Natural killer cell treated with Interleukin-12 subunit alpha and Interleukin-12 subunit beta and Interleukin-15 and Interleukin-18, amount 100 ng/mL, for 72 hours (primary cell): ENCODE results near the gene ALX4. TPM values are rescaled to one million over a fixed set of nuclear protein-coding genes. Genes with fewer than 3 reads are reported as not detected.
A peak's percentile ranks its signal among the peaks of the same experiment; 100 is the strongest.

ENCODE experiments used
- ATAC-seq, 2 donors: fragments of 150-1000 bp; cut with Tn5 transposase in 1 of 2; sonication (Bioruptor Pico), chemical (Tn5 transposase) in 1 of 2; 2 replicates each; pipeline ENCODE4 v1.10.0; 2021
- DNase-seq: peaks from one replicate; pipeline ENCODE4 v3.0.0; 2022; ENCODE audit warnings: low spot score
- H3K27ac Mint-ChIP-seq, 2 donors: 1 replicate in 1 of 2; 2 replicates in 1 of 2; pipeline ENCODE4 v1.8.0; 2022; ENCODE audit warnings: mixed read lengths in 2 of 2, mild to moderate bottlenecking in 1 of 2, moderate library complexity in 1 of 2
- H3K27me3 Mint-ChIP-seq, 2 donors: 1 replicate in 1 of 2; 2 replicates in 1 of 2; pipeline ENCODE4 v1.8.0; 2022; ENCODE audit warnings: mixed read lengths in 2 of 2
- H3K36me3 Mint-ChIP-seq: one replicate; pipeline ENCODE4 v1.8.0; 2022; ENCODE audit warnings: mixed read lengths
- H3K4me1 Mint-ChIP-seq, 2 donors: 1 replicate in 1 of 2; 2 replicates in 1 of 2; pipeline ENCODE4 v1.8.0; 2022; ENCODE audit warnings: low read depth in 2 of 2, mixed read lengths in 2 of 2, mild to moderate bottlenecking in 1 of 2
- H3K4me3 Mint-ChIP-seq: one replicate; pipeline ENCODE4 v1.8.0; 2022; ENCODE audit warnings: mixed read lengths
- H3K9me3 Mint-ChIP-seq: 2 replicates; pipeline ENCODE4 v1.8.0; 2022; ENCODE audit warnings: mixed read lengths
- total RNA-seq, 2 donors: library from RNA; stranded (reverse); gene quantifications; one replicate each; pipeline ENCODE4 v1.2.3, GENCODE V29; 2022

The ALX4 gene
- total RNA-seq, 2 donors from 2014 or later, result not detected

DNA sequence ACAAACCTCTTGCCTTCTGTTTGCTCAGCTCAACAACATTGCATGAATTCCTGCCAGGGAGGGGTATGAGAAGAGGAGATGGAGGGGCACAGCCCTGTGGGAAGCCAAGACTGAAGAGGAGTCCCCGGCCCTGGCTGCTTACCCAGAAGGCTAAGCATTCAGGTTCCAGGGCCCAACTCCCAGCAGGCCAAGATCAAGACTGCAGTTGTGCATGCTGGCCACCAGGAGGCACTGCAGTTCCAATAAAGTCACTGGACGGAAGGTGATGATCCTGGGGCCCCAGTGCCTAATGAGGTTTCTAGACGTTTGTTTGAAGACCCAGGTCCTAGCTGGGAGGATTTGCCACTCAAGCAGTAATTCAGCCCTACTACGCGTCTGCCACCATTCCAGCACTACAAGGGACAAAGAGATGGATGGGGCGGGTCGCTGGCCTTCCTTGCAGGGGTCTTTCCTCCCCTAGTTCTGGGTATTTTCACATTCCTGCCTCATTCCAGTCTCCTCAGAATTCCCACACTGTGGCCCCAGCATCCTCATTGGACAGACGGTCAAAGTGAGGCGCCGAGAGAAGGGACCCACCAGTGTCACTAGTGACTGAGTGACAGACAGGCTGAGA, 23.6 kb downstream of the ALX4 start:
- ATAC-seq, result peak; percentile 54 to 57
- DNase-seq, result no peak
- H3K36me3 Mint-ChIP-seq, result no peaks in the 10 kb centered on the region
- H3K27me3 Mint-ChIP-seq, result peaks cover 0 to 3% of the 10 kb centered on the region in 2 donors
- H3K4me3 Mint-ChIP-seq, result no peak overlapping the region
- no peaks in the 10 kb centered on the region for H3K9me3 Mint-ChIP-seq
- H3K4me1 Mint-ChIP-seq, result peaks cover 0 to 4% of the 10 kb centered on the region in 2 donors
- no peak overlapping the region for H3K27ac Mint-ChIP-seq

DNA sequence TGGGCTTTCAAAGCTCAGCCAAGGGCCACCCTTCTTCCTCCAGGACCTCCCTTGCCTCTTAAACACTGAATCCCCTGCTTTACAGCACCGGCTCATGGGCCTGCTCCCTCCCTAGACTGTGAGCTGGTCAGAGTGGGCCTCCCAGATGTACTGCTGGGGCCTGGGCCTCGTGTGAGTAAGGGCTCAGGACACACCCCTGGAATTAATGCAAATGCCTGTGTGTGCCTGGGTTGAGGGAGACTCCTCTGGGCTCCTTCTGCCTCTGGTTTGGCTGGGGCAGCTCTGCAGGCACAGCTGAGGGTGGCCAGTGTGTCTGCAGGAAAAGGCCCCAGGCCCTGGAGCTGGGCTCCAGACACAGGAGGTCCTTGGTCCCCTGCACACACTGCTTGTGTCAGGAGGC, 24.2 kb downstream of the ALX4 start:
- H3K27me3 Mint-ChIP-seq, result peaks cover 0 to 3% of the 10 kb centered on the region in 2 donors
- no peaks in the 10 kb centered on the region for H3K36me3 Mint-ChIP-seq
- ATAC-seq, result no peak
- peaks cover 0 to 4% of the 10 kb centered on the region in 2 donors for H3K4me1 Mint-ChIP-seq
- no peaks in the 10 kb centered on the region for H3K9me3 Mint-ChIP-seq
- no peak for DNase-seq
- H3K4me3 Mint-ChIP-seq, result no peak overlapping the region
- H3K27ac Mint-ChIP-seq, result no peak overlapping the region

DNA sequence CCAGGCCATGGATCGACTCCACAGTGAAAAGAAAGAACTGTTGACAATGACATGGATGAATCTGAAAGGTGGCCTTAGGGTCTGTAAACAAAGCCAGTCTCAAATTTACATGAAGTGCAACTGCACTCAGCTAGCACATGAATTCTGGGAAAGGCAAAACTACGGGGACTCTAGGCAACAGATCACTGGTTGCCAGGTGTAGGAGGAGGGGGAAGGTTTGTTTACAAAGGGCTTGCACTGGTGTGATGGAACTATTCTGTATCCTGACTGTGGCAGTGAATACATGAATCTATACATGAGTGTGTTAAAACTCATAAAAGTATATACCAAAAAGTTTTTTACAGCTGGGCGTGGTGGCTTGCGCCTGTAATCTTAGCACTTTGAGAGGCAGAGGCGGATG, 27.3 kb downstream of the ALX4 start:
- ATAC-seq (no peak), DNase-seq (no peak)
- Mint-ChIP-seq H3K27ac (no peak overlapping the region), H3K27me3 (peaks cover 0 to 3% of the 10 kb centered on the region in 2 donors), H3K36me3 (no peaks in the 10 kb centered on the region), H3K4me3 (no peak overlapping the region), H3K4me1 (peaks cover 0 to 4% of the 10 kb centered on the region in 2 donors), H3K9me3 (no peaks in the 10 kb centered on the region)

DNA sequence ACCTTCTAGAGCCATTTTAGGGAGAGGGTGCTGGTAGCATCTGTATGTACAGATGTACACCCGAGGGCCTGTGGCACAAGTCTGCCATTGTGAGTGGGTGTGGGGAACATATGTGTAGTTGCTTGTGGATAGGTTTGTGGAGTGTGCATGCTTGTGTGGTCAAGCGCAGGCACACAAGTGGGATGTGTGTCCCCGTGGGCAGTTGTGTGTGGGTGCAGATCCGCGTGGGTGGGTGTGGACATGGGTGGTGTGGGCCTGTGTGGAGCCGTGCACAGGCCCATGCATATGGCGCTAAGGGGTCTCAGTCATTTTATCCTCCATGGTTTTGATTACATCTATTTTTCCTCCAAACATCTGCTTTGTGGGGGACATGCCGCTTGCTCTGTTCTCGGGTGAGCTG, 28.8 kb downstream of the ALX4 start:
- no peak overlapping the region for H3K27ac Mint-ChIP-seq
- peaks cover 0 to 1% of the 10 kb centered on the region in 2 donors for H3K4me1 Mint-ChIP-seq
- H3K27me3 Mint-ChIP-seq, result peaks cover 0 to under 1% of the 10 kb centered on the region in 2 donors

DNA sequence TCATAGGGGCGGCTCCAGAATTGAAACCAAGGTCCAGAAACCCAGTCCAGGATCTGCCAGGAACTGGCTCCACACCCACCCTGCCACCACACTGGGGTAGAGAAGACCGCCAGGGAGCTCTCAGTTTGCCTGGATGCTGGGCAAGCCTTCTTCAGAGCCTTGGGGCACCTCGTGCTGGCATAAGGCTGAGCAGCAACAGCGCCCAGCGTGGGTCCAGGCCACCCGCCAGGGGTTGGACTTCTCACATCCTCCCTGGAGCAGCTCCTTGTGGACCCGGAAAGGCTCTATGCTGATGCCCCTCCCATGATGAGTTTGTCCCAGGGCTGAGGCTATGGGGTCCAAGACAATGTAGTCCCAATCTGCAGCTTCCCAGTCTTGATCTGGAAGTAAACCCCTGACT, 29.7 kb downstream of the ALX4 start:
- ATAC-seq (no peak), DNase-seq (no peak)
- H3K4me1 Mint-ChIP-seq, result no peaks in the 10 kb centered on the region
- no peaks in the 10 kb centered on the region for H3K27me3 Mint-ChIP-seq
- H3K9me3 Mint-ChIP-seq, result no peaks in the 10 kb centered on the region
- H3K36me3 Mint-ChIP-seq, result no peaks in the 10 kb centered on the region
- H3K27ac Mint-ChIP-seq, result no peak overlapping the region
- no peak overlapping the region for H3K4me3 Mint-ChIP-seq

More for the DNA sequence above, 28.8 kb downstream of the ALX4 start:
- no peak for DNase-seq
- H3K36me3 Mint-ChIP-seq, result no peaks in the 10 kb centered on the region
- peak in 1 of 2 donors; percentile 17 for ATAC-seq
- H3K9me3 Mint-ChIP-seq, result no peaks in the 10 kb centered on the region
- no peak overlapping the region for H3K4me3 Mint-ChIP-seq

DNA sequence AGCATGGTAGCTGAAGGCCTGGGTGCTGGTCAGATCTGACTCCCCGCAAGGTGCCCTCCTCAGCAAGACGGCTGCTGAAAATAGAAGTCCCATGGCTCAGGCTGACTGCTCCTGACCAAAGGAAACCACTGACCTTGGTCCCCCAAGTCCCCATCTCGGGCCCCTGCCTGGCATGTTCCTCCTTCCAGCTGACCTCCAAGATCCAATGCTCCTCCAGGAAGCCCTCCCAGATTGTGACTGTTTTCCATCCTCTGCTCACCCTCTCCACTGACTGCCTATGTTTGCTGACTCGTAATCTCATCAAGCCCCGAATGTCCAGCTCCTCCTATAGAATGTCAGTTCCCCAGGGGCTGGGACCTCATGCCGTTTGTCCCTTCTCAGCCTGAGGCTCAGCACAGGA, 30.5 kb downstream of the ALX4 start:
- Mint-ChIP-seq H3K9me3 (no peaks in the 10 kb centered on the region), H3K36me3 (no peaks in the 10 kb centered on the region)
- ATAC-seq, result no peak

DNA sequence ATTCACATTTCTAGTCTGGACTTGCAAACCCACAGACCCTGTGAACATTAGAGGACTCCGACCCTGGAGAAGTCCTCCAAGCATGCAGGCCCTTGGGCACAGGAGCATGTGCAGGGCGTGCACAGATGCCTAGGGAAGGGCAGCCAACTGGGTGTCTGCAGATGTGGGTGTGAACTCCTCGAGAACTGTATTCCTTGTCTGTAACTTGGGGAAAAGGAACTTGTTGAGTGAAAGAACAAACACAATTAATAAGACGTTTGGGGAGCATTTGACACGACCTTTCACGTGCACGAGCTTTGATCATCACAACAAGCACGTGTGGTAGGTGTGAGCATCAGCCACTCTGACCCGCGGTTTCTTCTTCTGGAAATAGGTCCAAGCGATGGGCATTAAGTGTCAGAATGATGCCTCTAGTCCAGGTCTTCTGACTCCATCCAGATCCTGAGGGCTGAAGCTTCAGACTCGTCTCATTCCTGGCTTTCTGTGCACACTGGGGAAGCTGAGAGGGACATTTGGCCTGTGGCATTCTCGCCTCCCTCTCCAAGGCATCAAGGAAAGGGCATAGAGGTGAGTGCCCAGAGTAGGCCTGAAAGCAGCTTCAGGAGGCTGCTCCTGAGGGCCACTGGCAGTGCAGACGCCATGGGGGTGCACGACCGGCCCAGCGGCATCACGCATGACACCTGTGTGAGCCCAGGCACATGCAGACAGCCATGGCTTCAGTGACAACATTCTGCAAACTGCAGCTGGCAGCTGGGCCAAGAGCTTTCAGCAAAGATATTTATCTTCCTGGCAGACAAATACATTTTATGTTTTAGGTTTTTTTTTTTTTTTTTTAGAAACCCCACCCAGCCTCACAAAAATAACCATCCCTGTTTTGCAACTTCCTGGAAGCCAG, 32.5 kb downstream of the ALX4 start:
- DNase-seq (peak; percentile 31), ATAC-seq (no peak)
- H3K27ac Mint-ChIP-seq, result no peak overlapping the region
- no peaks in the 10 kb centered on the region for H3K36me3 Mint-ChIP-seq
- H3K27me3 Mint-ChIP-seq, result peaks cover 0 to 2% of the 10 kb centered on the region in 2 donors
- no peak overlapping the region for H3K4me3 Mint-ChIP-seq
- no peaks in the 10 kb centered on the region for H3K4me1 Mint-ChIP-seq
- no peaks in the 10 kb centered on the region for H3K9me3 Mint-ChIP-seq

More for the DNA sequence above, 30.5 kb downstream of the ALX4 start:
- H3K4me3 Mint-ChIP-seq, result no peak overlapping the region
- no peak overlapping the region for H3K27ac Mint-ChIP-seq
- no peaks in the 10 kb centered on the region for H3K27me3 Mint-ChIP-seq
- DNase-seq, result no peak
- no peaks in the 10 kb centered on the region for H3K4me1 Mint-ChIP-seq

DNA sequence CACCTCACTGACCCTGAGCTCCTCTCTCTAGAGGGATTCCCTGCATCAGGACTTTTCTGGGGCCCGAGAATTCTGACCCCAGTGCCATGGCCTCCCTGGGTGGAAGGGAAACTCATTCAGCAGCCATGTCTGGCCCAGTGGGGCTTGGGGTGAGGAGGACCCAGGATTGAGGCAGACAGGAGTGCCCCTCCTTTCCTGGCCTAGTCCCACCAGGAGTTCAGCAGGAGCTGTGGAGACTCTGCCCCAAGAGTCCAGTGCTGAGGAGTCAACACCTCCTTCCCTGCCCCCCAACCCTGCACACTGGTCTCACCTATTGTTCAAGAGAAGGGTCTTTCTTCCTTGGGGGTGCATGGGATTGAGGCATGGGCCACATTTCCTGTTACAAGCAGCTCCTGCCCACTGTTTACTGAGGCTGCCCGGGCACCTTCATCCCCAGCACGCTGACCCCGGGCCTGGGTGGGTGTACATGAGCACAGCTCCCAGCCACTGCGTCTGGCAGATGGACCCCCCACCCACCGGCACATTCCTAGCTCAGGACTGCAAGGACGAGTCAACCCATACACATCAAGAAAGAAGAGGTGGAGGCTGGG, 33.9 kb downstream of the ALX4 start:
- Mint-ChIP-seq H3K4me1 (no peaks in the 10 kb centered on the region), H3K27me3 (peaks cover 0 to 2% of the 10 kb centered on the region in 2 donors), H3K36me3 (no peaks in the 10 kb centered on the region), H3K27ac (no peak overlapping the region), H3K4me3 (no peak overlapping the region), H3K9me3 (no peaks in the 10 kb centered on the region)
- peak; percentile 41 for DNase-seq
- no peak for ATAC-seq

DNA sequence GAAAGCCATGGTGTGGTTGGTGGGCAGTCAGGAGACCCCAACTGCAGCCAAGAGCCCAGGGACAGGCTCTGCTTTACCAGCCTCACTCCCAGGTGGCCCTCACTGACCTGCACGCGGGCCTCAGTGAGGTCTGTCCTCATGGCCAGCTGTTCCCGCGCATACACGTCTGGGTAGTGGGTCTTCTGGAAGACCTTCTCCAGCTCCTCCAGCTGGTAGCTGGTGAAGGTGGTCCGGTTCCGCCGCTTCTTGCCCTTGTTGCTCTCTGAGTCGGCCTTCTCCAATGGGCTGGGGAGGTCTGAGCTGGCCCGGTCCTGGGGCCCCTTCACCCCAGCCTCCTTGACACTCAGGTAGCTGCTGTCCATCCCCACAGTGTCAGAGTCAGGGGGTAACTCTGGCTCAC, 34.7 kb downstream of the ALX4 start:
- Mint-ChIP-seq H3K36me3 (no peaks in the 10 kb centered on the region), H3K9me3 (no peaks in the 10 kb centered on the region), H3K27ac (no peak overlapping the region), H3K27me3 (peaks cover 0 to 2% of the 10 kb centered on the region in 2 donors), H3K4me3 (no peak overlapping the region), H3K4me1 (no peaks in the 10 kb centered on the region)
- ATAC-seq (no peak), DNase-seq (peak; percentile 8)

DNA sequence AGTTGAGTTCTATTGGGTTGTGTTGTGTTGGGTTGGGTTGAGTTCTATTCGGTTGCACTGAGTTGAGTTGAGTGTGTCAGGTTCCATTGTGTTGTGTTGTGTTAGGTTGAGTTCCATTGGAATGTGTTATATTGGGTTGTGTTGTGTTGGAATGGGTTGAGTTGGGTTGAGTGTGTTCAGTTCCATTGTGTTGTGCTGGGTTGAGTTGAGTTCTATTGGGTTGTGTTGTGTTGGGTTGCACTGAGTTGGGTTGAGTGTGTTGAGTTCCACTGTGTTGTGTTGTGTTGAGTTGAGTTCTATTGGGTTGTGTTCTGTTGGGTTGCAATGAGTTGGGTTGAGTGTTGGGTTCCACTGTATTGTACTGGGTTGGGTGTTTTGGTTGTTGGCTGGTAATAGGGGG, 35.5 kb downstream of the ALX4 start:
- H3K27me3 Mint-ChIP-seq, result peaks cover 0 to 2% of the 10 kb centered on the region in 2 donors
- no peaks in the 10 kb centered on the region for H3K36me3 Mint-ChIP-seq

DNA sequence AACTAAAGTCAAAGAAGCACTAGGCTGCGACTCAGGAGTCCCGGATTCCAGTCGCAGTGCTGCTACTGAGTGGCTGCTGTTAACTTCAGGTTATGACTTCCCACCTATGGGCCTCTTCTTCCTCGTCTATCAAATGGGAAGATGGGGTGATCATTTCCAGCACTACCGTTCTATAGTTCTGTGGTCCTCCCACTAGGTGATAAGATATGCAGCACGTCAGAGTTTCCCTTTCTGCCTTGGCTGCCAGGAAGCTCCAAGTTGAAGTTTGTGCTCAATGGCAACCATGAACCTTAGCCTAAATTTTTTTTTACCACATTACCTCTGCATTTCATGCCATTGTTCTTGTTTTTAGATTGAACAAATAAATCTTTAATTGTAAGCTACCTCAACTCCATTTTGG, 38.7 kb downstream of the ALX4 start:
- H3K36me3 Mint-ChIP-seq, result no peaks in the 10 kb centered on the region
- no peaks in the 10 kb centered on the region for H3K9me3 Mint-ChIP-seq
- H3K4me1 Mint-ChIP-seq, result no peaks in the 10 kb centered on the region
- H3K4me3 Mint-ChIP-seq, result no peak overlapping the region
- H3K27me3 Mint-ChIP-seq, result peaks cover 0 to 2% of the 10 kb centered on the region in 2 donors
- ATAC-seq, result no peak
- H3K27ac Mint-ChIP-seq, result no peak overlapping the region
- no peak for DNase-seq

More for the DNA sequence above, 35.5 kb downstream of the ALX4 start:
- Mint-ChIP-seq H3K9me3 (no peaks in the 10 kb centered on the region), H3K4me1 (no peaks in the 10 kb centered on the region), H3K27ac (no peak overlapping the region), H3K4me3 (no peak overlapping the region)
- ATAC-seq, result no peak
- DNase-seq, result no peak

DNA sequence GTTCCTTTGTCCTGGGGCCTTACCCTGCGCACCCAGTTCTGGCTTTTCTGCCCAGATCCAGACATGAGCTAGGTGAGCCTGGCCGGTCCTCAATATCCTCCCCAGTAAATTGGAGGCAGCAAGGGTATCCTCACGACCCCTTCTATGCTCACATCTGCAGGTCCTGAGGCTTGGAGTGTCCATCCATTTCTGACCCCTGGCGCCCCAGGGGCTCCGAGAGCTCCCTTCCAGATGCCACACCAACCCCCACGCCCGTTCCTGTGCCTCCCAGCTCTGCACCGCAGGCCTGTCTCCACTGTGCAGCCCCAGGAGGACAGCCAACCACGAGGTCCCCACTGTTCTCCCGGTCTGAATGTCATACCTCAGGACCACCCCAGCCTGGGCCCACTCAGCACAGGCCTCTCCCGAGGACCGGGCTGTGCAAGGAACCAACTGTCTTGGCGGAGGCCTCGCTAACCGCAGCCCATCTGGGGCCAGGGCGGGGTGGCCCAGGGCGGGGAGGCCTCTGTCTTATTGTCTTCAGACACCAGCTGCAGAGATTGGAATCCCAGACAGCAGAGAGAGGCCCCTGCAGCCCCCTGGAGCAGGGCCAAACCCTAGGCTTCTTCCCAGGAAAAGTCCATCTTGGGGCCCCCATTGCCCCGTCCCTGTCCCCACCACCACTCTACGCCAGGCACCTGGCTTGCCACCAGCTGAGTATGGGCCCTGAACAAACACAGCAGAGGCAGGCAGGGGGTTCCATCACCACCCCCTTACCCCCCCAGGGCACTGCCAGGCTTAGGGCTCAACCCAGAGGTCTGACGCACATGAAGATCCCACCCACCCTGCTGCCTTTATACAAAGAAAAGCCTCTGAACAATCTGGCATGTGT, 39.3 kb downstream of the ALX4 start:
- no peaks in the 10 kb centered on the region for H3K4me1 Mint-ChIP-seq
- H3K27ac Mint-ChIP-seq, result no peak overlapping the region
- H3K36me3 Mint-ChIP-seq, result no peaks in the 10 kb centered on the region
- ATAC-seq (no peak), DNase-seq (peak; percentile 52)
- H3K27me3 Mint-ChIP-seq, result peaks cover 0 to 2% of the 10 kb centered on the region in 2 donors
- H3K9me3 Mint-ChIP-seq, result no peaks in the 10 kb centered on the region
- no peak overlapping the region for H3K4me3 Mint-ChIP-seq
